Heart right ventricle (tissue), 16 donors: ENCODE results near the gene ITPRID2. TPM values are rescaled to one million over a fixed set of nuclear protein-coding genes. Genes with fewer than 3 reads are reported as not detected.

Experiments
- ATAC-seq, 8 donors: fragments of 200-7000 bp; cut with Tn5 transposase; one replicate each; pipeline ENCODE4 v1.9.1; 2020; ENCODE audit warnings: mild to moderate bottlenecking in 8 of 8, moderate library complexity in 8 of 8, moderate number of reproducible peaks in 1 of 8
- DNase-seq, 2 donors: peaks; one replicate each; pipeline ENCODE4 v3.0.0-alpha.2; 2020
- H3K27ac ChIP-seq, 10 donors: fragments of 200-600 bp; sonication (generic) in 2 of 10; one replicate each; pipeline versions ENCODE4 v1.5.0 to v1.8.0; 2020 to 2022; ENCODE audit warnings: mild to moderate bottlenecking in 3 of 10
- H3K27me3 ChIP-seq, 7 donors: fragments of 200-600 bp; one replicate each; pipeline ENCODE4 v1.8.0; 2021 to 2022; ENCODE audit warnings: mild to moderate bottlenecking in 2 of 7
- H3K36me3 ChIP-seq, 9 donors: fragments of 200-600 bp; sonication (generic) in 1 of 9; one replicate each; pipeline versions ENCODE4 v1.5.0 to v1.8.0; 2020 to 2022; ENCODE audit warnings: mild to moderate bottlenecking in 2 of 9
- H3K4me1 ChIP-seq, 9 donors: fragments of 200-600 bp; sonication (generic) in 1 of 9; one replicate each; pipeline versions ENCODE4 v1.5.0 to v1.8.0; 2020 to 2022; ENCODE audit warnings: mild to moderate bottlenecking in 4 of 9
- H3K4me3 ChIP-seq, 10 donors: fragments of 200-600 bp; sonication (generic) in 2 of 10; one replicate each; pipeline versions ENCODE4 v1.5.0 to v1.8.0; 2020 to 2022; ENCODE audit warnings: mild to moderate bottlenecking in 7 of 10, moderate library complexity in 2 of 10
- H3K9me3 ChIP-seq, 11 donors: fragments of 200-600 bp in 10 of 11; sonication (generic) in 2 of 11; one replicate each; pipeline versions ENCODE4 v1.5.0 to v1.8.0; 2013 to 2022; ENCODE audit warnings: mild to moderate bottlenecking in 2 of 11, control low read depth in 1 of 11, moderate library complexity in 1 of 11
- CTCF ChIP-seq, 9 donors: fragments of 200-600 bp; sonication (generic) in 2 of 9; IDR thresholded peaks; one replicate each; pipeline versions ENCODE4 v1.5.0 to v1.8.0; 2021 to 2022; ENCODE audit warnings: antibody characterized with exemption in 9 of 9, mild to moderate bottlenecking in 5 of 9, moderate library complexity in 1 of 9
- WGBS, 2 donors: extraction: QIAGEN DNeasy Blood & Tissue Kit; methylation state at CpG; one replicate each; pipeline ENCODE4 v1.1.7; 2013; ENCODE audit warnings: inconsistent platforms in 1 of 2; 5-methylcytosine and 5-hydroxymethylcytosine counted together
- intact Hi-C, 10 donors: fragments of 100-400 bp; cut with DNase I; formaldehyde crosslinking; loops; one replicate each; pipeline versions ENCODE4 v1.11.1 to v1.14.2; 2022
- long read RNA-seq, 3 donors: library from polyadenylated mRNA; unstranded; transcript quantifications; one replicate each; pipeline ENCODE4 v2.0.0, GENCODE V29; 2020 to 2021
- polyA plus RNA-seq, 2 donors: library from polyadenylated mRNA; stranded (reverse); fragments of 200-250 nt; gene quantifications; one replicate each; pipeline ENCODE4 v1.2.3, GENCODE V29; 2013
- total RNA-seq, 10 donors: library from RNA; stranded (reverse); fragmentation: NEBNext Ultra II Directional in 3 of 10; extraction: Animal tissue kit (Norgen Biotek cat#: 25700) in 3 of 10; gene quantifications; one replicate each; pipeline versions ENCODE4 v1.2.1 to v1.2.4, GENCODE V29; 2021 to 2023
- donor health status: Arrhythmogenic right ventricular cardiomyopathy.
- donor health status: ischemic (EF 13 %, LVEDD 7.1; RV severe dilation, severe dysfunction).
- donor health status: healthy with polysubstance abuse.
- donor health status: DM: no; HTN: yes; CAD: no.
- donor health status: DM: no; HTN: no; CAD: no.
- donor health status: ischemic (EF 25% LVEDD 6.9; RV normal size, moderate dysfunction).
- donor health status: ischemic (EF 25% LVEDD 5.7; RV mildly dilated, moderate dysfunction).
- donor health status: healthy.
- donor health status: DM: yes; HTN: yes; CAD: no.
- donor health status: Ischemic cardiomyopathy.
- donor health status: ischemic (EF 35%, LVEDD 5.7; RV mildly dilated, moderate dysfunction).
- donor health status: nonischemic (EF 11% LVEDD 7.7; RV severe dilation, severe dysfunction).
- donor health status: DM: yes; HTN: yes; CAD: no.
- donor health status: PGD.
- donor health status: ischemic (EF 29% LVEDD 5.4; RV normal size, mild dysfunction).
- donor health status: nonischemic (EF 23%, LVEDD 6.1; RV moderate dilation, normal function).

ITPRID2 gene
- 10 to 100 TPM; 49.5 to 86.6 (median 67.9) TPM for total RNA-seq
- polyA plus RNA-seq, result 100 to 1,000 TPM in 1 of 2 donors, 10 to 100 TPM in 1; 30.6 to 119 TPM
- long read RNA-seq, donor 1, full-length matches to known transcripts, result 20 of 62 reads
- long read RNA-seq, donor 1, partial matches to known transcripts, result 15 of 62 reads
- long read RNA-seq, donor 1, other reads (novel, unspliced or antisense), result 27 of 62 reads
- long read RNA-seq, donor 2, full-length matches to known transcripts, result 32 of 81 reads
- long read RNA-seq, donor 2, partial matches to known transcripts, result 24 of 81 reads
- long read RNA-seq, donor 2, other reads (novel, unspliced or antisense), result 25 of 81 reads
- long read RNA-seq, donor 3, full-length matches to known transcripts, result 18 of 70 reads
- long read RNA-seq, donor 3, partial matches to known transcripts, result 31 of 70 reads
- long read RNA-seq, donor 3, other reads (novel, unspliced or antisense), result 21 of 70 reads

DNA sequence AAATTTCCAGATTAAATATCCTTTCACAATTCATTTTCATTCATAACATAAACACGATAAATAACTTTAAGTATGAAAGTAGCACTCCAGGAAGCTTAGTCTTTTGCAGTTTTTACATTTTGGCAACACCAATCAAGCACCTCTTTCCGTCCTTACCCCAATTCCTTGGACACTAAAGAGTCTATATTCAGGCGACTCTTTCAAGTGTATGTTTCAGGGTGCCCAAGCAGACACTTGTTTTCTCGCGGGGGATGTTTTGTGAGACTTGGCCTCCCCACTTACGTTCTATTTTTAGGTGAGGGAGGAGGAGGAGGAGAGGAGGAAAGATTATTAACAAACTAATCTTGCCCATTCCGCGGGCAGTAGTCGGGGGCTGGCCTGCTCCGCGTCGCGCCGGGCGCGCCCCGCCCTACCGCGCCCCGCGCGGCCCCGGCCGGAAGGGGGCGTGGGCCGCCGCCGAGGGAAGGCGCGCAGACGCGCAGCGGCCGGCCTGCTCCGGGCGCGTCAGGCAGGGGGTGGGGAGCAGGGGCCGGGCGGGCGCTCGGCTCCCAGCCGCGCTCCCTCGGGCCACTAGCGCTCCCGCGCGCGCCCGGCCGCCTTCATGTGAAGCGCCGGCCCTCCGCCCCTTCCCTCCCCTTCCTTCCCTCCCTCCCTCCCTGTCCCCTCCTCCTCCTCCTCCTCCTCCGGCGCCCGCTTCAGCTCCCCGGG lies at the start of gene ITPRID2:
ITPRID2 (plus strand) TSS at position 473 of the 708 bp plus-strand sequence. CDS start 337 bp downstream, outside the sequence.
- Histone ChIP-seq H3K9me3 (no peaks in the 10 kb centered on the region), H3K4me3 (peak within 1 kb of the TSS; percentile 51 to 92 (median 88)), H3K27me3 (no peaks in the 10 kb centered on the region), H3K27ac (peak within 1 kb of the TSS; percentile 80 to 99 (median 98)), H3K4me1 (peaks cover 0 to 53% (median 44%) of the 10 kb centered on the region in 9 donors), H3K36me3 (peaks cover 0 to 17% (median 0%) of the 10 kb centered on the region in 9 donors)
- ATAC-seq, result peak; percentile 93 to 98 (median 96)
- intact Hi-C loops, result loop anchor here in 5 of 10 donors (5.0 to 10.0 kb wide), 6 partner anchors 117 to 909 kb away; partner anchors contain the start of gene UBE2E3 (in 1 of the 5)
- DNase-seq, result peak; percentile 89 to 90
- TF ChIP-seq CTCF (IDR thresholded peaks at IDR 0.05), result peak in 4 of 9 donors; percentile 7 to 40 (median 38)
- 1% methylated on average over 51 to 58 of the region's 58 CpGs for WGBS, 2 donors

DNA sequence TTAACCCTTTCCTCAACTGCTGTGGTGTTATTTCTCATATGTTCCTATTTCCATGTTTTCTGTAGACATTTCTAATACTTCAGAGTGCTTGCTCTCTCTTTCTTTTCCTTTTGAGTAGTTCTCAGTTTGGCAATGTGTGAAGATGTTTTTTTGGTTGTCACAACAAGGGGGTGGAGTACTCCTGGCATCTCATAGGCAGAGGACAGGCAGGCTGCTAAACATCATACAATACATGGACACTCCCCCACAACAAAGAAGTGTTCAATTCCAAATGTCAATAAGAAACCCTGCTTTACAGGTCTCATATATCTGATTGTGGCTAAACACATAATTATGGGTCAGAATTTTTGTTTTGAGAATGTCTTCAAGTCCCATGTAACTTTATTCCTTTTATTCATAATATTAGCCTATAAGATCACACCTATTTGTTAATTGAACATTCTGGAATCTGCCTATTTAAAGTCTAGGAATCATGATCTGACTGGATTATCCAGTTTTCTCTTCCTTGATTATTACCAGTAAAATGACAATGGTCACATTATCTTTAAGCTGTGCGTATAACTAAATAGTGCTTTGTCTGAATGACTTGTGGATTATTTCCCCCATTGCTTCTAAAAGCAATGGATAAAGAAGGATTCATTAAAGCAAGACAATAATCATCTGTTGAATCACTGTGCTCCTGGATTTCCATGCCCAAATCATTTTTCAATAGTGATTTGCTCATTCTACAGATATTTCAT lies 46.8 kb upstream of the ITPRID2 start:
- H3K27ac ChIP-seq, result no peak overlapping the region
- no peaks in the 10 kb centered on the region for H3K36me3 ChIP-seq
- intact Hi-C loops, result no loop called here
- H3K27me3 ChIP-seq, result no peaks in the 10 kb centered on the region
- no peak for TF ChIP-seq CTCF (IDR thresholded peaks at IDR 0.05)
- no peaks in the 10 kb centered on the region for H3K9me3 ChIP-seq
- DNase-seq, result no peak
- peaks cover 0 to 29% (median 21%) of the 10 kb centered on the region in 9 donors for H3K4me1 ChIP-seq
- 89 to 100% methylated on average over 1 of the region's 1 CpG for WGBS, 2 donors
- no peak overlapping the region for H3K4me3 ChIP-seq
- no peak for ATAC-seq

DNA sequence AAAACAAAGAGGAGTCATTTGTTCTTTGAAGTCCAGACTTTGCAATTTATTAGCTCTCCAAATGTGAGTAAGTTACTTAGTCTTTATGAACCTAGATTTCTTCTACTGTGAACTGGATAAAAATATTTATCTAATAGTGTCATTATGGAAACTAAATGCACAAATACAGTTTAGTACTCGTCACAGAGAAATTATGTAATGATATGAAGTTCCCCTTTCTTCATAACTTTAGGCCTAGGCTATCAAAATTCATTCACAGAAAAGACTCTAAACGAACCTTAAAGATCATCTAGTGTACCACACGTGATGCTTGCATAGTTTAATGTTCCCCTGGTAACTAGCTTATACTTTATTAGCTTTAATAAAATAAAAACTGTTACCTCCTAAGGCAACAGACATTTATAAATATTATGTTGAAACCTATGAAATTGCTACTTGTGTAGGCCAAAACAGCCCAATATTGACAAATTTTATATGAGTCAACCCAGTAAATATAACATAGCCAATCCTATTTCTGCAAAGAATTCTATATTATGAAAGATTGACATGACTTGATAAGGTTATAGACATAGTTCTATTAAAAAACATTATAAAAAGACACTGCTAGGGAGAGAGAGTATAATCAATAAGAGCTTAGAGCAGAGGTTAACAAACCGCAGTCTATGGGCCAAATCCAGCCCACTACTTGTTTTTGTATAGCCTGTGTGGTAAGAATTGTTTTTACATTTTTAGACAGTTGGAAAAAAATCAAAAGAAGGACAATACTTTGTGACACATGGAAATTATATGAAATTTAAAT lies 44.9 kb upstream of the ITPRID2 start:
- intact Hi-C loops, result no loop called here
- Histone ChIP-seq H3K36me3 (no peaks in the 10 kb centered on the region), H3K27me3 (no peaks in the 10 kb centered on the region), H3K4me3 (no peak overlapping the region), H3K4me1 (peaks cover 0 to 41% (median 21%) of the 10 kb centered on the region in 9 donors), H3K27ac (no peak overlapping the region), H3K9me3 (no peaks in the 10 kb centered on the region)
- ATAC-seq (no peak), DNase-seq (no peak)
- TF ChIP-seq CTCF (IDR thresholded peaks at IDR 0.05), result no peak
- 83 to 85% methylated on average over 4 of the region's 4 CpGs for WGBS, 2 donors
